Fibroblast of peridontal ligament (primary cell): ENCODE data around the gene ZMIZ2.
A peak's percentile ranks its signal among the peaks of the same experiment; 100 is the strongest.
"Not testable (repeated sequence)": the region's sequence is repeated elsewhere in the genome, so short reads cannot be mapped to it uniquely, and the experiment has no call there.

Experiments
- DNase-seq: peaks from one replicate; pipeline ENCODE4 v3.0.0-alpha.2; 2010; ENCODE audit errors: extremely low read depth

Gene ZMIZ2

DNA sequence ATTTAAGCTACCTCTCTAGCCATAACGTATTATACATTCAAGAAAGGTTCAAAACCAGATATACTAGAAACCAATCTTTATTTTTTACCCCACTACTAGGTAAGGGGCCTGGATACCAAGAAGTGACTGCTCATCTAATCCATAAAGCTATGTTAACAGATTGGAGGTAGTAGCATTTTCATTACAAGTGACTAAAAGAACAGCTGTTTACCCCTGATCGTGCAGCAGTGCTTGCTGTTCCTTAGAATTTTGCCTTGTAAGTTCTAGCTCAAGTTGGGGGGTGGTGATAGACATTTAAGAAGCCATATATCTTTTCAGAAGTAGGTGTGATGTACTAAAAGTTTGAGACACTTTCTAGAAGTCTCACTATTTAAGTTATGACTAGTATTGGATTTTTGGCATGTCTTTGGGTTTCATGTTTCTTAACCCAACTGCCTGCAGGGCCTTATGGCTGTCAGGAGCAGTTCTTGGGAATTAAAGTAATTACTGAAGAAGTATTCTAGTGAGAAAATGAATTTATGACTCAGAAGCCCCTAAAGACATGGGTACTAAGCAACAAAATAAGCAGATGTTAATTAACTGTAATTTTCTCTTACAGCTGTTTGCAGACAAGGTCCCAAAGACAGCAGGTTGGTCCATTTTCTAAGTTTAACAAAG, 50.1 kb downstream of the ZMIZ2 start:
- peak; percentile 41 for DNase-seq

DNA sequence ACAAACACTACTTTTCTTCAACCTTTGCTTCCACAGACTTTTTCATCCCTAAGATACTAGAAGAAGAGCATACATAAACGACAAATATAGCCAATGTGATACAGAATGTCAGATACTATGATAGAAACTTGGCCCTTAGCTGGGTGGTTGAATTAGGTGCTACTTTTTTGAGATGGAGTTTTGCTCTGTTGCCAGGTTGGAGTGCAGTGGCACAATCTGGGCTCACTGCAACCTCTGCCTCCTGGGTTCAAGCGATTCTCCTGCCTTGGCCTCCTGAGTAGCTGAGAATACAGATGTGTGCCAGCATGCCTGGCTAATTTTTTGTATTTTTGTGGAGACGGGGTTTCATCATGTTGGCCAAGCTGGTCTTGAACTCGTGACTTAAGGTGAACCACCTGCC, 51.3 kb downstream of the ZMIZ2 start:
- DNase-seq = no peak

DNA sequence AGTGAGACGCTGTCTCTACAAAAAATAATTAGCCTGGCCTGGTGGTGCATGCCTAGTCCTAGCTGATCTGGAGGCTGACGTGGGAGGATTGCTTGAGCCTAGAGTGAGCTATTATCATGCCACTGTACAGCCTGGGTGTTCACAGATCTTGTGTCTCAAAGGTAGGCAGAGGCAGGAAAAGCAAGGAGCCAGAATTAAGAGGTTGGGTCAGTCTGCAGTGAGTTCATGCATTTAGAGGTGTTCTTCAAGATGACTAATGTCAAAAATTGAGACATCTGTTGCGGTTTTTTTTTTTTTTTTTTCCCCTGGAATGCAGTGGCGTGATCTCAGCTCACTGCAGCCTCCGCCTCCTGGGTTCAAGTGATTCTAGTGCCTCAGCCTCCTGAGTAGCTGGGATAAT, 53.2 kb downstream of the ZMIZ2 start:
- DNase-seq = no peak

DNA sequence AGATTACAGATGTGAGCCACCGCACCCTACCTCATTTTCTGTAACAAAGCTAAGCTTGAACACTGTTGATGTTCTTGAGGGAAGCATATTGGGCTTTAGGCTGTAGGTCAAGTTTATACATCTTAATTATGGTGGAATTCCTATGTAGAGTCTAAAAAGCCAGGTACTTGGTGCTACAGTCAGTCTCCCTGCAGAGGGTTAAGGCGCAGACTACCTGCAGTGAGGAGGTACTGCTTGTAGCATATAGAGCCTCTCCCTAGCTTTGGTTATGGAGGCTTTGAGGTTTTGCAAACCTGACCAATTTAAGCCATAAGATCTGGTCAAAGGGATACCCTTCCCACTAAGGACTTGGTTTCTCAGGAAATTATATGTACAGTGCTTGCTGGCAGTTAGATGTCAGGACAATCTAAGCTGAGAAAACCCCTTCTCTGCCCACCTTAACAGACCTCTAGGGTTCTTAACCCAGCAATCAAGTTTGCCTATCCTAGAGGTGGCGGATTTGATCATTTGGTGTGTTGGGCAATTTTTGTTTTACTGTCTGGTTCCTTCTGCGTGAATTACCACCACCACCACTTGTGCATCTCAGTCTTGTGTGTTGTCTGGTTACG, 53.9 kb downstream of the ZMIZ2 start:
- no peak for DNase-seq

DNA sequence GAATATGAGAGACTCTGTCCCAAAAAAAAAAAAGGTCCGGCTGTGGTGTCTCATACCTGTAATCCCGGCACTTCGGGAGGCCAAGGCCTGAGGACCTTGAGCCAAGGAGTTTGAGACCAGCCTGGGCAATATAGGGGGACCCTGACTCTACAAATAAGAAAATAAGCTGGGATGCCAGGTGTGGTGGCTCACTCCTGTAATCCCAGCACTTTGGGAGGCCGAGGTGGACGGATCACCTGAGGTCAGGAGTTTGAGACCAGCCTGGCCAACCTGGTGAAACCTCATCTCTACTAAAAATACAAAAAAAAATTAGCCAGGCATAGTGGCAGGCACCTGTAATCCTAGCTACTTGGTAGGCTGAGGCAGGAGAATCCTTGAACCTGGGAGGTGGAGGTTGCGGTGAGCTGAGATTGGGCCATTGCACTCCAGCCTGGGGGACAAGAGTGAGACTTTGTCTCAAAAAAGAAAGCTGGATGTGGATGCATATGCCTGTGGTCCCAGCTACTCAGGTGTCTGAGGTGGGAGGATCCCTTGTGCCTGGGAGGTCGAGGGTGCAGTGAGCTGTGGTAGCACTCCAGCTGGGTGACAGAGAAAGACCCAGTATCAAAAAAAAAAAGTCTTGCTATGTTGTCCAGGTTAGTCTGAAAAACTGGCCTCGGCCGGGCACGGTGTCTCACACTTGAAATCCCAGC, 55.3 kb downstream of the ZMIZ2 start:
- DNase-seq = not testable (repeated sequence)

DNA sequence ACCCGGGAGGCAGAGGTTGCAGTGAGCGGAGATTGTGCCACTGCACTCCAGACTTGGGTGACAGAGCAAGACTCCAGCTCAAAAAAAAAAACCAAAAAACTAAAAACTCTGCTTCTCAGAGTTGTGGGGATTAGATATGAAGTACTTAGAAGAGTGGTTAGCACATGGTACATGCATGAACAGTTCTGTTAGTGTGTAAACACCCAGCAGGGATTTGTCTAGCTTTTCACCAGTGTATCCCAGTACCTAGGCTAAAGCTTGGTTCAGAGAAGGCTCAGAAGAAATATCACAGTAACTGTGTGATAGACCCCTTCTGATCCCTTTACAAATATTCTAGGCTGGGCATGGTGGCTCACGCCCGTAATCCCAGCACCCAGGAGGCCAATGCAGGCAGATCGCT, 57.3 kb downstream of the ZMIZ2 start:
- DNase-seq = no peak

DNA sequence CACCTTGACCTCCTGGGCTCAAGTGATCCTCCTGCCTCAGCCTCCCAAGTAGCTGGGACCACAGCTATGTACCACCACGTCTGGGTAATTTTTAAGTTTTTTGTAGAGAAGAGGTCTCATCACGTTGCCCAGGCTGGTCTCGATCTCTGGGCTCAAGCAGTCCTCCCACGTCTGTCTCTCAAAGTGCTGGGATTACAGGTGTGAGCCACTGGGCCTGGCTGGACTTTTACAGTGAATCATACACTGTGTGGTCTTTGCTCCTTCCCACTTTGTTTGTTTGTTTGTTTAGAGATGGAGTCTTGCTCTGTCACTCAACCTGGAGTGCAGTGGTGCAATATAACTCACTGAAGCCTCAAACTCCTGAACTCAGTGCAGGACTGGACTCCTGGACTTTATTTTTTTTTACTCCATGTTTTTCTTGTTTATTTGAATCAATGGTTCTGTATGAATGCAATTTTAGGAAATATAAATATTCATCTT, 60.3 kb downstream of the ZMIZ2 start:
- no peak for DNase-seq

DNA sequence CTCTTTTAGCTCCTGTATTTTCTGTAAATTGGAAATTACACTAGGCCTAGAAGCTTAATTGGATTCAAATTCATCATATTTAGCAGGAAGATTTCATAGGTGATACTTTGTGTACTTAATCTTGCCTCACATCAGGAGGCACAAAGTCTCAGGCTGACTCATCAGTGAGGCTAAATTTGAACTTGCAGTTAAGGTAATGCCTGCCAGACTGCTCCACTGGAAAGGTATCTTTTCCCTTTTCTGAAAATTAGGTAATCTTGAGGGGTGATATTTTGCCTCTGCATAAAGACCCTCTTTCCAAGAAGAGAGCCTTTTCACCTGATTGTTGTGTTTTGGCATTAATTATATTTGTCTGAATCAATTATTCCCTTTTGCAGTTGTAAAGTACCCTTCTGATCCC, 62.4 kb downstream of the ZMIZ2 start:
- no peak for DNase-seq

DNA sequence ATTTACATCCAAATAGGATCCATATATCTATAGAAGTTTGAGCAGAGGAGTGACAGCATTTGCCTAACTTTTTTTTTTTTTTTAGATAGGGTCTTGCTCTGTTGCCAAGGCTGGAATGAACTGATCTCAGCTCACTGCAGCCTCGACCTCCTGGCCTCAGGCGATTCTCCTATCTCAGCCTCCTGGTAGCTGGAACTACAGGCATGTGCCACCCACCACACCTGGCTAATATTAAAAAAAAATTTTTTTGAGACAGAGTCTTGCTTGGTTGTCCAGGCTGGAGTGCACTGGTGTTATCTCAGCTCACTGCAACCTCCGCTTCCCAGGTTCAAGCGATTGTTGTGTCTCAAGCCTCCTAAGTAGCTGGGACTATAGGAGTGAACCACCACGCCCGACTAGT, 62.9 kb downstream of the ZMIZ2 start:
- no peak for DNase-seq

DNA sequence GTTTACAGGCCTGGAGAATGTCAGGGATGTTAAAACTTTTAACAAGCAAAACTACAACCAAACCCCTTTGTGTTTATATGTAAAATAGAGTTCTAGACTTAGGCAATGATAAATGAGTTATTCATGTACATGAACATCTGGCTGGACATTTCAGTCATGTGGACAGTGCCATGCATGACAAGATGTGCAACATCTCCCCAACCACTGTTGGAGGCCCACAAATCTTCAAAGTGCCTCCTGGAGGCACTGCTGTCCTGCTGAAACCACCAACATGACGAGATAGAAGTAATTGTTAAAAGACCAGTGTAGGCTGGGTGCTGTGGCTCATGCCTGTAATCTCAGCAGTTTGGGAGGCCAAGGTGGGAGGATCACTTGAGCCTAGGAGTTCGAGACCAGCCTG, 66.3 kb downstream of the ZMIZ2 start:
- DNase-seq = no peak

DNA sequence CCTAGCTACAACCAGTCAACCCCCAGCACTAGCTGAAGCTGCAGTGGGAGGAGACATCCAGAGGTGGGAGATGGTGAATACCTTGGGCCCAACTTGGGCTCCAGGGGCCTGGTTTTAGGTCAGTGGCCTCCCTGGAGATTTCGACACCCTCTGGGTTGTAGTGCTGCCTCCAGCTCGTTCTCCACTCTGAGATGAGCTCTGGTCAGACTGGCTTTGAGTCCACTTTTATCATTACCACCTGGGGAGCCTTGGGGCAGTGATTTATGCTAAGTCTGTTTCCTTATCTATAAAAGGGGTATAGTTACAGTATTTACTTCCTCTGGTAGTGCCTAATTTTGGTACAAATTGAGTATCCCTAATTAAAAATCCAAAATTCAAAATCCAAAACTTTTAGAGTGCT, 70.6 kb downstream of the ZMIZ2 start:
- no peak for DNase-seq
